Fibroblast of gingiva (primary cell): ENCODE results near the gene NUDCD3.

ENCODE experiments used
- DNase-seq: peaks from one replicate; pipeline ENCODE4 v3.0.0-alpha.2; 2011; ENCODE audit warnings: low read depth

The NUDCD3 gene

DNA sequence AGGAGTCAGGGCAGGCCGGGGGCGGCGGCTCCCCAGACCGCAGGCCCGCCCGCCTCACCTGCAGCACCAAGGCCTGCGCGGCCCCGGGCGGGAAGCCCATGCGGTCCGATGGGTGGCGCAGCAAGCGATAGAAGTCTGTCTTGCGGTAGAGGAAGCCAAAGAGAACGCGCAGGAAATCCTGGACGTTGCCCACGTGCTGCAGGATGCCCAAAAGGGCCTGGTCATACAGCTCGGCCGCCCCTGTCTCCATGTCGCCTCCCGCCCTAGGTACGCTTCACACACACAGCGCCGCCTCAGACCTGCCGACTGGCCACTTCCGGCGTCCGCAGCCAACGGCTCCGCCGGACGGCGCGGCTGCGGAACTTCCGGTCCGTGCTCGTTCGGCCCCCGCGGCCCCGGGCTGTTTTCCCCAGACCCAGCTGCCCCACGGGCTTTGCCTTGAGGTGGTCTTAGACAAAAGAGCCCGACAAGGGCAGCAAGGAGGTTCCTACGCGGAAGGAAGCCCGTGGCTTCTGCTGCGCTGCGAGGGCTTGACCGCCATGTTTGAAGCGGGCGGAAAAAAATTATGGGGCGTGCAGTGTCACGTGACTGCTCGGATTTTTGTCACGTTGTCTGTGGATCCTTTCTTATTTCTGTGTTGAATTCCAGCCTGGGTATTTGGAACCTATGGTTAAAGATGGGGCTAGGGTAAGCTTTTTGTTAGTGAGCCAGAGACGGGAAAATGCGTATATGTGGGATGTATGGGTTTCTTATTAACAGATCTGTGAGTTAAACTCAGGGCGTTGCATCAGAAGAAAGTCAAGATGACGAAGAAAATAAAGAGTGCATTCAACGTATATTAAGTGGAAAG lies at the start of gene NUDCD3:
Gene NUDCD3, minus strand, starts transcription at position 308 of the 850 bp plus-strand sequence. Its CDS starts 58 bp downstream, at position 250.
- DNase-seq = peak; percentile 73

DNA sequence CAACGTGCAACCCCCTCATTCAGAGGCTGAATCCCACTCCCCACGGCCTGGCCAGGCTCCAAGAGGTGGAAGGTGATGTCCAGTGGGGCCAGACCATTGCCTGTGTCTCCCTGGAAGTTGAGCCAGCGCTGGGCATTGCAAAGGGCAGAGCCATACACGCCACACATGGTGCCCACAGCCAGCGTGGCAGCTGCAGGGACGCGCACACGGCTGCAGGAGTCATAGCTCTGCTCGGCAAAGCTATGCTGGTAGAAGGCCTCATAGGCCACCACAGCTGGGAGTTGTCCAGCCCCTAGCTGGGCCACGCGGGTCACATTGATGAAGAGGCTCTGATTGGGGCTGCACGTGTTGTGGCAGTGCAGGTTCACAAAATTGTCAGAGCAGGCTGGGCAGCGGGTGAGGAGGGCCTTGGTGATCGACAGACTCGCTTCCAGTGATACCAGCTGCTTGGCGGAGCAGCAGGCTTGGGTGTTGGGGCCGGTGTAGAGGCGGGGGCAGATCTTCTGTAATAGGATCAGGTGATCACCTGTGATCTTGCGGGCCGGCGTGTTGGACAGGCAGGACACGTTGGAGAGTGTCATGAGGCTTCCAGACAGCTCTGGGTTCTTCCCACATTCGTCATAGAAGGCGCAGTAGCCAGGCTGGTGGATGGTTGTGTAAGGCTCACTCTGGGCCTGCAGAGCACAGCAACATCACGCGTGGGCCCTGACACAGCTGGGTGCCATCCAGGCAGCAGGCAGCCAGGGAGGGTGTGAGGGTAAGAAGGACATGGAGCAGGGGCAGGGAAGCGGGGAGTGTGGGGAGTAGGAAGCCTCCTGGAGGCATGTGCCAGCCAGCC lies 49.4 kb upstream of the NUDCD3 start:
- no peak for DNase-seq

DNA sequence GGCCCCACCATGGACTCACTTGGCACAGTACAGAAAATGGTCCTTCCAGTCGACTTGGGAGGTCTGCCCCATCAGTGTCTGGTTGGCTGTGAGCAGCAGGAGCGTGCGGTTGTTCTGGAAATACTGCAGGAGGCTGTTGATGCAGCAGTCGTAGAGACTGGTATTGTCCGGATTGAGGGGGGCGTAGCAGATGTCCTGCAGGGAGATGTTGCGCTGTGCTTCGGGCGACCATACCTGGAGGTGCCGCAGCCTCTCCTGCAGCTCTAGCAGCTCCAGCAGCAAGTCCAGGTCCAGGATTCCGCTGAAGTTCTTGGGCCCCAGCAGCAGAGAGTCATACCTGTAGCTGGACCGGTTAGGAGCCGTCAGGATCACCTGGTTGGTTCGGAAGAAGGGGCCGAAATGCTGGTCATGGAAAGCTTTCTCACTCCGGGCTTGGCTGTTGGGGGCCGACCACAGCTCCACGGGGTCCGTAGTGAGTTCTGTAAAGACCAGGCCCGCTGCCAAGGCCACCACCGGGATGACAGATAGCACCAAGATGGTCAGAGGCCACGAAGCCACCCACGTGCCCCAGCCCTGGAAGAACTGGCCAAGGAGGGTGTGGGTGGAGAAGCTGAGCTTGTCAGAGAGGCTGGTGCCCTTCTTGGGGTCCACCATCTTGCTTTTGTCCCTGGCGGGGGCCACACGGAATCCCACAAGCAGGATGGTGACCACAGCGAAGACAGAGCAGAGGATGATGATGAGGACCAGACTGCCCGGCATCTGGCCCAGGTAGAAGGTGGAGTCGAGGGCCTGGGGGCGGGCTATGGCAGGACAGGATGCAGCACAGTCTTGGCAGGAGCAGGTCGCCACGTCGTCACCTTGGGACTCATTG lies 48.6 kb upstream of the NUDCD3 start:
- DNase-seq = no peak

DNA sequence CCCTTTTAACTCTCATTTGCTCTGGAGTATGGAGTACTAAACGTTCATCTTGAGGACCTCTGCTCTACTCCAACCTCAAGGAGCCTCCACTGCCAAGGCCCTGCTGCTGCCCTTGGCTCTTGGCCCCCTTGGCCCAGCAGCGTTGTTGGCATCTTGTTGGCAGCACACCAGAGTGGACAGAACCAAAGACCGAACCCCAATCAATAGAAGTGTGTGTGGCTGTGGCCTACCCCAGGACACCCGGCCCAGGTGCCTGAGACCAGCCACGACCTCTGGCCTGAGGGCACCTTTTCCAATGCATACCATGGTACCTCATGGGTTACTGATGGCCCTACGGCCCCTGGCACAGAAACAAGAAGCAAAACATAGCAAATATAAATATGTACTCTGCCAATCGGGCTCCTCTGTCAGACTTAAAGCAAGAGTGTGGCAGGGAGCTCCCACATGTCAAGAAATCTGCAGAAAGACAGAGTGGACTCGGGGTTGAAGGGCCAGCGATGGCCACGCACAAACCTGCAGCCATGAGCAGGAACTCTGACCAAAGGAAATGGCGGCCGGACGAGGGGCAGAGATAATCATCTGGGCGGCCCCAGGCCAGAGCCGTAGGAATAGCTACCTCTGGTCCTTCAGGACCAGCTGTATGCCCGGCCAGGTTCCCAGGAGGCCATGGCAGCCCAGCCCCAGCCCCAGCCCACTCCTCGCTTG lies 47.8 kb upstream of the NUDCD3 start:
- no peak for DNase-seq

DNA sequence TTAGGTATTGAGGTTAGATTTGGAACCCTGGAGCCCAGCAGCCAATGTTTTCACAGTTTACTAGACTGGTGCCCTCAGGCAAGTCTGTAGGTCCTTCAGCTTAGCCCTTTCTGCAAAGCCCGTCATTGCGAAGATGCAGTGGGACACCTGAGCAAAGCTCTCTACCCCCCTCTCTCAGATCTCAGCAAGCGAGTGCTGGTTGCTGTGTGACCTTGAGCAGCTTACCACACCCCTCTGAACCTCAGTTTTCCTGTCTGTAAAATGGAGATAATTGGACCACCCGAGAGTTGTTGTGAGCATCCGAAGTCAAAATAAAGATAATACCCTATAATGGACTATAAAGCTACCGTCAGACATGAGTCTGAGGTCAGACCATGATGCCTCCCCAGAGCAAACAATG lies 47.0 kb upstream of the NUDCD3 start:
- no peak for DNase-seq

DNA sequence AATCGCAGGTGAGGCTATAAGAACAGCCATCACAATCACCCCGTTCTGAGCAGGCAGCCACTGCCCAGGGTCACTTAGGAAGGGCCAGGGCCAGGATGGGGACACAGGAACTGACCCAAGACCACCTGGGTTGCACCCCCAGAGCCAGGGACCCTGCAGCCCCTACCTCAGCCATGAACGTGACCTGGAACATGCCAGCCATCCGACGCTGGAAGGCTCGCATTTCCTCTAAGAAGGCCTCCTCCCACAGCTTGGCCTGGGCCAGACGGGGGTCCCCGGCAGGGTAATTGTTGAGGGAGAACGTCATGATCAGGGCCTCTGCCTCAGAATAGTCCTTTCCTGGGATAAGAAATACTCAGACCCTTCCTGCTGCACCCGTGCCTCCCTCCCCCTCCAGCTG lies 45.6 kb upstream of the NUDCD3 start:
- no peak for DNase-seq

DNA sequence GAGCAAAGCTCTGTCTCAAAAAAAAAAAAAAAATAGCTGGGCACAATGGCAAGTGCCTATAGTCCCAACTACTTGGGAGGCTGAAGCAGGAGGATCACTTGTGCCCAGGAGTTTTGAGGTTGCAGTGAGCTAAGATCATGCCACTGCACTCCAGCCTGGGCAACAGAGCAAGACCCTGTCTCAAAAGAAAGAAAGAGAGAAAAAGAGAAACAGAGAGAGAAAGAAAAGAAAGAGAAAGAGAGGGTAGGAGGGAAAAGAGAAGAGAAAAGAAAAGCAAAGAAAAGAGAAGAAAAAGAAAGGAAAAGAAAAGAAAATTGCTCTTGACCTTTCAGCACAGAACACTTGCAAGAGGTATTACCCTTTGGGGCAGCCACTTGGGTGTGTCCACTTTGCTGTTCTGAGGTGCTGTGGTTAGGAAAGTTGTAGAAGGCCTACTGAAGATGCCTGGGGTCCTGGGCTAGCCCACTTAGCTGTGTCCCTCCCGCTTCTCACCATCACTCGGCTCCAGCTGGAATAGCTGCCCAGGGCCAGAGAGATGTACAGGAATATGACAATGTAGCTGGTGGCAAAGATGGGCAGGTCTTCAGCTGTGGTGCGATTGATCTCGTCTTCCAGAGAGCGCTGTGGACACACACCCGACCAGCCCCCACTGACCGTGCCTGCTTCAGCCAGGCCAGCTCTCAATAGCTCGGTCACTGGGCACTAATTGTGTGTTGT lies 45.0 kb upstream of the NUDCD3 start:
- DNase-seq = no peak

DNA sequence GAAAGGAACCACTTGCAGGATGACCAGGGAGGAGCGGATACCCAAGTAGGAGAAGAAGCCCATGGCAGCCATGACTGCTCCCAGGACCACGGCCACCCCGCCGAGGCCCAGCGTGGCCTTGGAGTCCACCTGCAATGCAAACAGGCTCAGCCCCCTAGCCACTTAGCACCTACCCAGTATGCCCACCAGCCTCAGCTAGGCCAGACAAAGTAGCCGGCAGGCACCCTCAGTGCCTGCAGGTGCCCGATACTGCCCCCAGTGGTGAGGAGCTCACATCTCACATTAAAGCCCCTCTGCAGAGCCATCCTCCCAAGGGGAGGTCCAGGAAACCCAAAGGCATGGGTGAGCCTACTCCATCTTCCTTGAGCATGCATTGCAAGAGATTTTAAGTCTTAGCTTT lies 44.0 kb upstream of the NUDCD3 start:
- DNase-seq = no peak

DNA sequence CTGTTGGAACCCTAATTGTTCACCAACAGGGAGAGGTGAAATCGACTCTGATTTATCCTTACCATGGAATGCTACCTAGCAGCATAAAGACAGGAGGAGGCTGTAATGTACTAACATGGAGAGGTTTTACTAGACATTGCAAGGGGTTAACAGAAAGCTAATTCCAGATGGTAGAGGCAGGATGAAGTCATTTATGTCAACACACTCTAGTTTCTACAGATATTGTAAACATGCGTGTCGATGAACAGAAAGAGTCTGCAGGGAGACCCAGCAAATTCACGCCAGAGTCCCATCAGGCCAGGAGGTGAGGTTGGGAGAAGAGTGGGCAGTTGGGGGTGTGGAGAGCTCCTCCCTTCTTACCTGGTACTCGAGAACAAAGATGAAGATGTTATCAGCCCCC lies 43.6 kb upstream of the NUDCD3 start:
- peak; percentile 15 for DNase-seq

DNA sequence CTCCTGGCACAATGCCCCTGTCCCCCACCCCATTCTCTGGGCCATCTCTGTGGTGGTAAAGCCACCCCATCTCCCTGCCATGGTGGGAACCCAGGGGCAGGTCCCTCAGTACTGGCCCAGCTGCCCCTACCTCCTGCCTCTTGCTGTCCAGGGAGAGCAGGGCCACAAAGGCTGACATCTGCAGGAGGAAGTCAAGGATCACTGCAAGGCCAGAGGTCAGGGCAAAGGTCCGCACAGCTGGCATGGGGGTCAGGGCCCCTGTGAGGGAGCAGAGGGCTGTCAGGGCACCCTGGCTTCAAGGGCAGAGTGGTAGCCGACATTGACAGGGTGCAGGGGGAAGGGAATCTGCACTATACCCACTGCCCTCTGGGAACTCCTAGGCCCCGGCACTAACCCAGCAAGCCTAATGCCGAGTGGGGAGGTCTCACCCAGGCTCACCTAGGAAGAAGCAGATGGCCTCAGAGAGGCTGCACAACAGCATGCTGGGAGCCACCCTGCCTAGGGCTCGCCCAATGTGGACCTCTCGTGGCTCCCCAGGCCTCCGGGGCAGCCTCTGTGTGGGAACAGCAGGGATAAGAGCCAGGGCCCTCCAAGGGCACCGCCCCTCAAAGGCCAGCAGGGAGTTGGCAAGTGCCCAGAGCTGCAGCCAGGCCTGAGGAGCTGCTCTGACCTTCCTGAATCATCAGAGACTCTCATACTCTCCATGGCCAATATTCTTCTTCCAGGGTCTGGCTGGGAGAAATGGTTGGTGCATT lies 43.0 kb upstream of the NUDCD3 start:
- no peak for DNase-seq

DNA sequence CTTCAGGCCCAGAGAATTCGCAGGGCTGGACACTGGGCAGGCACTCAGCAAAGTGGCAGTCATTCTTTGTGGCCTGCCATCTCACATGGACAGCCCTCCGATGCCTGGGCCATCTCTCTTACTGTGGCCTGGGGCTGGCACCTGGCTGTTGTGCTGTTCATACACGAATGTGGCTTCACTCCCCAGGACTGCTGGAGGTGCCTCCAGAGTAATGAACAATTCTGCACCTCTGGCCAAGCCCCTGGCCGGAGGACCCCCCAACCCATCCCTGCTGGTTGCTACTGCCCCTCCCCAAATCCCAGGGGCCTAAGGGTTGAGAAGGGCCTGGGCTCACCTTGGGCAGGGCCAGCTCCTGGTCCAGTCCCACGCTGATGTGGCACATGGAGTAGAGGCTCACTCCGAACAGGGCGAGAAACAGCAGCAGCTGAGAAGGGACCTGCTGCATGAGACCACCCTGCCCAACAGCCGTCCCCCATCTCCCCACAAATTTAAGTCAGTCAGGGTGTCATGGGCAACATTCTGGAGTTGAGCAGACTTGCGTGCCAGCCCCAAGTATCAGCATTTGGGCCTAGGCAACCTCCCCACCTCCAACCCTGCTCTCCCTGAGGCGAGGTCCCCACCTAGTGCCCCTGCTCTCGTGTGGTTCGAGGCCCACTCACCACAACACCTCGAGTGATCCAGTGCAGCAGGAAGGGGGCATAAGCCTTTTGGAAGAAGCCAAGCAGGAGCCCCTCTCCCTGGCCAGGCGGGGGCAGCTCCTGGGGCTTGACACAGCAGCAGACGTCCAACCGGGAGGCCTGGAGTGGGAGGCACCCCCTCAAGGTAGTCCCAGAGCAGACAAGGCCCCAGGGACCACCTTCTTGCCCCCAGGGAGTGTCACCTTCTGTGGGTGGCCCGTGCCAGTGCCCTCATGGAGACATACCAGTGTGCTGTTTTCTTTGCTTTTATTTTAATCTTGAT lies 41.2 kb upstream of the NUDCD3 start:
- no peak for DNase-seq

DNA sequence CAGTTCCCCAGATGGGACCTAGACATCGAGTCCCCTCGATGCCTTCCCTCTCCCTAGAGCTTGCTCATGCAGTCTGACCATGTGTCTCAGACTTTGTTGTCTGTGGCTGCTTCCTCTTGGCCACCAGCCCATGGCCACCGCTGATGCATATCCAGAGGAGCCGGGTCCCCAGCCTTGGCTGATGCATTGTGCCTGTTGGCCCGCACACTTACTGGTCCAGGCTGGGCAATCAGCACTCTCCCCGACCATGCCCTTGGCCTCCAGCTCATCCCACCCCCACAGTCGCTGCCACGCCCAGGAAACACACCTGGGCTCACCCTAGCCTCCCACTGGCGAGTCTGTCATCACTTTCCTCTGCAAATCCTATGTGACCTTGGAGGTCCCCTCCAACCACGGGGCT lies 40.5 kb upstream of the NUDCD3 start:
- DNase-seq = no peak

DNA sequence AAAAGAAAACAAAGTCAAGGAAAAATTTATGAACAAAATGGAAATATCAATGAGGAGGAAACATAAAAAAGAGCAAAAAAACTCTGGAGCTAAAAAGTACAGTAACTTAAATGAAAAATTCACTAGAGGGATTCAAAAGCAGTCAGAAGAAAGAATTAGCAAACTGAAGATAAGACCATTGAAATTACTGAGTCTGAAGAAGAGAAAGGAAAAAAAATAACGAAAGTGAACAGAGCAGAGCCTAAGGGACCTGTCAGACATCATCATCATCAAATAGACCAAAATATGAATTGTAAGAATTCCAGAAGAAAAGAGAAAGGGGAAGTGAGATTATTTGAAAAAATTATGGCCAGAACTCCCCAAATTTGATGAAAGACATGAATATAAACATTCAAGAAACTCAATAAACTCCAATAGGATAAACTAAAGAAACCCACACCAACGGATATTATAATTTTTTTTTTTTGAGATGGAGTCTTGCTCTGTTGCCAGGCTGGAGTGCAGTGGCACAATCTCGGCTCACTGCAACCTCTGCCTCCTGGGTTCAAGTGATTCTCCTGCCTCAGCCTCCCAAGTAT lies 34.4 kb upstream of the NUDCD3 start:
- no peak for DNase-seq

DNA sequence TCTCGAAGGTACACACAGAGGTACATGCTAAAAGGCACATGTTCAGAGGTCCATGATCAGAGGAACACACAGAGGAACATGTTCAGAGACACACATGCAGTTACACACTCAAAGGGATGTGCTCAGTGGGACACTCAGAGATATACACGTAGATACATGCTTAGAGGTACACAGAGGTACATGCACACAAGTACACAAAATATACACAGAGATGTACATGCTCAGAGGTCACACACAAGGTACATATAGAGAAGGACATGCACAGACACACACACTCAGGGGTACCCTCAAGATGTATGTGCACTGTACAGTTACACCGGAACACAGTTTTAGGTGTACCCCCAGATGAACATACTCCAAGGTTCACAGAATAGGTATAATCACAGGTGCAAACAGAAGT lies 31.9 kb upstream of the NUDCD3 start:
- no peak for DNase-seq

DNA sequence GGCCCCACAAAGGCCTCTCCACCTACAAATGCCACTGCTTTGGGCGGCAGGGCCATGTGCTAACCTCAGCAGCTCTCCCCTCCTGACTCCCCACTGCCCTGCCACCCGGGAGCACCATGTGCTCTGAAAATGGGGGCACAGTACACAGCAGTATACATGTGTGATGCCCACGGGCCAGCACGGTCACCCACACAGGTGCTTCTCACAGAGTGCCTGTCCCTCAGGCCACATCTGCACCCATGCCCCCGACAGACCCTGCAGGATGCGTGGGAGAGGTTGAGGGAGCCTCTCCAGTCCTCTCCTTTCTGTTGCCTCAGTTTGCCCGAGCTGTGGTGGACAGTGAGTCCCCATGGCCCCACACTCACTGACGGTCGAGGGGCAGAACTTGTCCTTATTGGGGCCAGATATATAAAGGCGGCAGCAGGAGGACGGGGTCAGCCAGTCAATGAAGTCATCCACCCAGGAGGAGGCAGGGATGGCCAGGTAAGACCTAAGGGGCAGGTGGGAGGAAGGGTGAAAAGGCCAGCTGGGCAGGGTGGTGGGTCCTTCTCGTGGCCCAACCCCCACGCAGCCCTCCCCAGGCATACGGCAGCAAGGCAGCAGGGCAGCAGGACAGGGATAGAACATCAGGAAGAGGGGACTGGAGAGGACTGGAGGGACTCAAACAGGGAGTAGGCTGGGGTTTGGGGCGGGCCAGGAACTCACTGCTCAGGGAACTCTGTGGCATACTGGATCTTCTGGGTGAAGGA lies 31.1 kb upstream of the NUDCD3 start:
- no peak for DNase-seq

DNA sequence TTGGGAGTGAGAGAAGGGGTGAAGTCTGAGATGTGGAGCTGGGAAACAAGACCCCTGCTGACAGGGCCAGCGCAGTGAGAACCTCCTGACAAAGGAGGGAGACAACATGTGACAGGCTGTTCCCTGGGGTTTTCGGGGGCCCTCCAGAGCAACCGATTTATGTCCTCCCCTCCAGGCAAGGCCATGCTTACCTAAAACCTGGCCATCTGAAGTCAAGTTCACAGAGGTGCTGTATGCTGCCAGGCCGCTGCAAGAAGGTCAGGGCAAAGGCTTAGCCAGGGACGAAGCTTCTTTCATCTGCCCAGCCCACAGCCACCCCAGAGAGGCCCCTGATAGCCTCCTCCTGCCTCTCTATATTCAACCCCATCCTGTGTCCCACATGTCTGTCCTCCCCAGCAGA lies 30.1 kb upstream of the NUDCD3 start:
- no peak for DNase-seq

DNA sequence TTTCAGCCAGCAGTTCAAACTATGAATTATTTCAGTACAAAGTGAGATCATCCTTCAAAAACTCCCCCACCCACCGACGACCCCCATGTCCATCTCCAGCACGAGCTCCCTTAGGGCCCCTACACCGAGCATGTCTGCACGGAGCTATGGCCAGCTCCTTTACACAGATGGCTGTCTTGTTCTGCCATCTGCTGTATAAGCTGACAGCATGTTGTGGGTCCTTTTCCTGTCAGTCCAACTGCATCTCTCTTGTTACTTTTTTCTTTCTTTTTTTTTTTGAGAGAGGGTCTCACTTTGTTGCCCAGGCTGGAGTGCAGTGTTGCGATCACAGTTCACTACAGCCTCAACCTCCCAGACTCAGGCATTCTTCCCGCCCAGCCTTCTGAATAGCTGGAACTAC lies 29.1 kb upstream of the NUDCD3 start:
- no peak for DNase-seq

DNA sequence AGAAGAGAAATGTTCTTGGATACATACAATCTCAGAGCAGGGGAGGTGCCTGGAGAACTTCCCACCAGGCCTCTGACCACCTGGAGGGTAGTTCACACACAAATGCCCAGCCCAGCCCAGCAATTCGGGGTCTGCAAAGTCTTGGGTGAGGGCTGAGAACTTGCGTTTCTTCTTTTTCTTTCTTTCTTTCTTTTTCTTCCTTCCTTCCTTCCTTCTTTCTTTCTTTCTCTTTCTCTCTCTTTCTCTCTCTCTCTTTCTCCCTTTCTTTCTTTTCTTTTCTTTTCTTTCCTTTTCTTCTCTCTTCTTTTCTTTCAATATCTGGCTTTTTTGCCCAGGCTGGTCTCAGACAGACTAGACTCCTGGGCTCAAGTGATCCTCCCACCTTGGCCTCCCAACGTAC lies 28.3 kb upstream of the NUDCD3 start:
- no peak for DNase-seq
